K562 (cell line): Measurements from ENCODE around the gene VSTM1.

ENCODE experiments used
- ATF4 ChIP-seq: fragments of 450-650 bp; formaldehyde crosslinking; IDR thresholded peaks from 2 replicates; pipeline ENCODE4 v1.4.0; 2022; ENCODE audit warnings: mild to moderate bottlenecking, moderate library complexity
- BRD9 ChIP-seq: fragments of 450-650 bp; IDR thresholded peaks from 2 replicates; pipeline ENCODE4 v1.6.1; 2018; ENCODE audit warnings: low read depth; ENCODE audit not compliant: partially characterized antibody
- ESRRA ChIP-seq: fragments of 450-650 bp; IDR thresholded peaks from 2 replicates; pipeline ENCODE4 v1.6.1; 2014; ENCODE audit warnings: low read depth, mild to moderate bottlenecking, moderate library complexity, borderline replicate concordance
- MEF2A ChIP-seq: IDR thresholded peaks from 2 replicates; pipeline ENCODE4 v1.6.1; 2011; ENCODE audit warnings: low read depth, mild to moderate bottlenecking, low read length, moderate library complexity; ENCODE audit not compliant: control insufficient read depth
- RAD51 ChIP-seq: fragments of 450-650 bp; IDR thresholded peaks from 2 replicates; pipeline ENCODE4 v1.7.1; 2016; ENCODE audit warnings: low read depth, mild to moderate bottlenecking, borderline replicate concordance
- TF ChIP-seq, protein P1 (sequence below), 3 experiments: IDR thresholded peaks in 2 of 3; conservative IDR thresholded peaks in 1 of 3; 2 replicates each; pipeline ENCODE4 v1.5.1; 2011 to 2012; ENCODE audit warnings: low read length in 3 of 3, mild to moderate bottlenecking in 3 of 3, control low read depth in 2 of 3, improper control_type of control experiment in 1 of 3, inconsistent platforms in 1 of 3, low read depth in 1 of 3, mixed read lengths in 1 of 3, moderate library complexity in 1 of 3; ENCODE audit not compliant: insufficient read depth in 2 of 3

DNA sequence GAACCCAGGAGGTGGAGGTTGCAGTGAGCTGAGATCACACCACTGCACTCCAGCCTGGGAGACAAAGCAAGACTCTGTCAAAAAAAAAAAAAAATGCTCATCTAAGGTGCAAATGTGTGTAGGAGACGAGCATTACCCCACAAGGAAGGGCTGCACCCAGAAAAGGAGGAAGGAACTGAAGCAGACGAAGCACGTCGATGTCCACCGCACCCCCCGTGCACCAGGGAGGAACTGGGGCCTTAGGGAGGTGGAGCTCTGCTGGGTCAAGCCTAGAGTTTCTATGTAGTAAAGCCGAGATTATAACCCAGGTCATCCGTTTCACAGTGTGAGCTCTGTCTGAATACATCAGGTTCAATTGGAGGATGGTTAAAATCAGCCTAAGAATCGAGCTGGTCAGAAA, 1.1 kb downstream of the VSTM1 start:
- TF ChIP-seq ATF4 (CRISPR knock-in tag) (no peak), BRD9 (no peak), ESRRA (no peak), MEF2A (no peak), RAD51 (no peak)
- TF ChIP-seq, protein P1, sequence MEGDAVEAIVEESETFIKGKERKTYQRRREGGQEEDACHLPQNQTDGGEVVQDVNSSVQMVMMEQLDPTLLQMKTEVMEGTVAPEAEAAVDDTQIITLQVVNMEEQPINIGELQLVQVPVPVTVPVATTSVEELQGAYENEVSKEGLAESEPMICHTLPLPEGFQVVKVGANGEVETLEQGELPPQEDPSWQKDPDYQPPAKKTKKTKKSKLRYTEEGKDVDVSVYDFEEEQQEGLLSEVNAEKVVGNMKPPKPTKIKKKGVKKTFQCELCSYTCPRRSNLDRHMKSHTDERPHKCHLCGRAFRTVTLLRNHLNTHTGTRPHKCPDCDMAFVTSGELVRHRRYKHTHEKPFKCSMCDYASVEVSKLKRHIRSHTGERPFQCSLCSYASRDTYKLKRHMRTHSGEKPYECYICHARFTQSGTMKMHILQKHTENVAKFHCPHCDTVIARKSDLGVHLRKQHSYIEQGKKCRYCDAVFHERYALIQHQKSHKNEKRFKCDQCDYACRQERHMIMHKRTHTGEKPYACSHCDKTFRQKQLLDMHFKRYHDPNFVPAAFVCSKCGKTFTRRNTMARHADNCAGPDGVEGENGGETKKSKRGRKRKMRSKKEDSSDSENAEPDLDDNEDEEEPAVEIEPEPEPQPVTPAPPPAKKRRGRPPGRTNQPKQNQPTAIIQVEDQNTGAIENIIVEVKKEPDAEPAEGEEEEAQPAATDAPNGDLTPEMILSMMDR (IDR thresholded peaks at IDR 0.05 in 2 of 3, conservative IDR thresholded peaks at IDR 0.05 in 1 of 3; ENCODE audit: insufficient read depth in 2 of 3, low read depth in 1 of 3, low read length in 3 of 3) = no peak
